Sciatic nerve (tissue), 2 donors: ENCODE measurements around the gene MRPL45. TPM values are rescaled to one million over a fixed set of nuclear protein-coding genes. Genes with fewer than 3 reads are reported as not detected.
A peak's percentile ranks its signal among the peaks of the same experiment; 100 is the strongest.

Experiments used
- ATAC-seq: fragments of 200-7000 bp; cut with Tn5 transposase; one replicate; pipeline ENCODE4 v1.9.1; 2020; ENCODE audit warnings: mild to moderate bottlenecking, moderate library complexity
- DNase-seq: peaks from one replicate; pipeline ENCODE4 v3.0.0-alpha.2; 2020; ENCODE audit warnings: low spot score
- intact Hi-C: fragments of 100-400 bp; cut with DNase I; formaldehyde crosslinking; loops from one replicate; pipeline ENCODE4 v1.14.2; 2022
- total RNA-seq: library from RNA; stranded (reverse); fragmentation: NEBNext Ultra II Directional; extraction: Animal tissue kit (Norgen Biotek cat#: 25700); gene quantifications from one replicate; pipeline ENCODE4 v1.2.1, GENCODE V29; 2021
- donor health status: DM: no; HTN: no; CAD: no.
- donor health status: DM: no; HTN: no; CAD: no.

Gene MRPL45
- total RNA-seq, 1 donor from 2014 or later: 21.8 TPM

DNA sequence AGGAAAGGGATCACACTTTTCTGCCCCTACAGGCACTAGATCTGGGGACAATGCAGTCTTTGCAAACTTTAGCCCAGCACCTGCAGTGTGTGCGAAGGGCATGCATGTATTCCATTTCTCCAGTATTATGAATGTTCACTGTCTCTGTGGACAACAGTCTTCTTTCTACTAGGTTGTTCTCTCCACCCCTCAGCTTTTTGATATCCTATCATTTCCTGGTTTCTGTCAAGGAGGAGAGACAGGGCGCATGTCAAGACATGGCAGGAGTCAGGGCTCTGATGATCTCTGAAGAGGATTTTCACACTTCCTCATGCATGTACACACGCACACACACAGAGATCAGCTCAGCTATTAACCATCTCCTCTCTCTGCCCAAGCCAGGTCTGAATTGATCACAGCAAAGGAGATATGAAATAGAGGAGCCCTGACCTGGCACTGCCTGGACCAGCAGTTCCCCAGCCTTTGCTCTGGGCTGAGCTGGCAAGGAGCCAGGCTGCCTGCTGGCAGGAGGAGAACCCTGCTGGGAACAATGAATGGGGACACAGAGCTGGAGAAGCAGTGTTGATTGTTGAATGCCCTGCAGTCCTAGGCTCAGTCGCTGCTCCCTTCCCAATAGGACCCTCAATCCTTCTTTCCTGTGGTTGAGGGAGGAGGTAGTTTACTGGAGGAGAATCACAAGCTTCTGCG lies 44.2 kb downstream of the MRPL45 start:
- DNase-seq: peak; percentile 77

DNA sequence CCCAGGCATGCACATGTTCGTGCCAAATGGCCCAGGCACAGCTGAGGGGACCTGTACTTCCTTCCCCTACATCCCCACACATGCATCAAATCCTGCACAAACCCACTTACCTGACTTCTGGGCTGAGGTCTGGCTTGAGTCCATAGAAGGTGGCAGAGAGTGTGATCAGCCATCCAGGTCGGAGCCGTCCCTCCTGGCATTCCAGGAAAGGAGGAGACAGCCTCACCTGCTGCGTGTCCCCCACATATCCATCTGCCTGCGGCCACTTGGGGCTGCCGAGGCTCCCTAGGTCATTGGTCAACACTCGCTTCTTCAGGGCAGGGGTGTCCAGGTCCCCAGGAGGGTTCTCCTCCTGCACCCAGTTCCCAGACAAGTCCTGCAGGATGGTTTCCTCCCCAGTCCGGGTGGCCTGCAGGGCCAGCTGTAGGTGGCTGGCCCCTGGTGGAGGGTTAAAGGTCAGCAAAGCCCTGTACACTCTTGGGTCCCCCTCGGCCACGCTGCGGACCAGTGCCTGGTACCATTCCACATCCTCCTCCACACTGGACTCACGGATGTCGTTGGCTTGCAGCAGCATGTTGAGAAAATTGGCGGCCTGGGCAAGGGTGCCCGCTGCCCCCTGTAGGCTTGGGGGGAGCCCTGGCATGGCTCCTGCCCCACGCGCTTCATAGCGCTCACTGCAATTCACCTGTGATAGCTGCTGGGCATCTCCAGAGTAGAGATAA lies 46.1 kb downstream of the MRPL45 start:
- no peak for DNase-seq
- ATAC-seq: no peak
- intact Hi-C loops: no loop called here

More for the DNA sequence above, 44.2 kb downstream of the MRPL45 start:
- peak; percentile 54 for ATAC-seq
- intact Hi-C loops: no loop called here

DNA sequence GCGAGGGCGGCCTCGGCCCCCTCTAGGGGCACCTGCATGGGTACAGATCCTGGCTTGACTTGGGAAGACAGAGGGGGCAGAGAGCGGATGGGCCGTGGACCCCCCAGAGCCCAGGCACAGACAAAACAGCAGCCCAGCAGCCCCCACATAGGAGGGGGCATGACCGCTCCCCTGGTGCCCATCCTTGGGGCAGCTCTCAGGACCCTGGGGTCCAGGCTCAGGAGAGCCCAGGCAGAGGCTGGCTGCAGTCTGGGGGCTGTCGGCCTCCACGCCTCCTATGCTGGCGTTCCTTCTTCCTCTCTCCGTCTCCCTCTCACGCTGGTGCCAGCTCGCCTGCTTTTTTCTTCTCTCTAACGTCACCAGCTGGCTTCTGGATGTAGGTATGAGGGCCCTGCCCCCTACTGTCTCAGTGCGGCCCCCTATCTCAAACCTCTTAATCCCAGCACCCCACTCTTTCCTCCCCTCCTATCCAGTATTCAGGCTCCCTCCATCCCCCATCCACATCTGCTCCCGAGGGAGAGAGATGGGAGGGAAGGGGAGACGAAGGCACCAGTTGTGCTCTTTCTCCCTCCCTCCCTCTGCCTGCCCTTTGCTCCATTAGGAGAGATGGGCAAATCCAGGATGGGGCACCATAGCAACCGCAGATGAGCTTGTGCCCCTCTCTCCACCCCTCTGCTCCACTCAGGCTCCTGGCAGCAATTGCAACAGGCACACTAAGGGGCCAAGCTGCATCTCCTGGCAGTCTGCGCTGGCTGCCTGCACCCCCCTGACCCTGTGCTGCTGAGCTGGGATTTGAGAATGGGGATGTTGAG lies 46.8 kb downstream of the MRPL45 start, which contains the start of gene GPR179:
Gene GPR179, minus strand, starts transcription at position 349 of the 812 bp plus-strand sequence. Its CDS starts 167 bp downstream, at position 182.
- ATAC-seq: no peak
- DNase-seq: no peak
- intact Hi-C loops: no loop called here

DNA sequence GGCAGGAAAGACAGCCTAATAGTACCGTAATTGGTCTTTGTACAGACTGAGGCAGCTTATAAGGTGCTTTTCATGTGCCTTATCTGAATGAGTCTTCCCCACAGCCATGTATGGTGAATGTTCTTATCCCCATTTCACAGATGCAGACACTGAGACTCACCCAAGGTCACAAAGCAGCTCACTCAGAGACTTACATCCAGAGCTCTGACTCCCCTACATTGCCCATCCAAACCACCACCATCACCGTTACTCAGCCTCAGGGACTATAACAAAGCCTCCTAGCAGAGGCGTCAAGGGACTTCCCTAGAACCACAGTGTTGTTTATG lies 47.4 kb downstream of the MRPL45 start:
- intact Hi-C loops: no loop called here
- ATAC-seq (no peak), DNase-seq (no peak)

DNA sequence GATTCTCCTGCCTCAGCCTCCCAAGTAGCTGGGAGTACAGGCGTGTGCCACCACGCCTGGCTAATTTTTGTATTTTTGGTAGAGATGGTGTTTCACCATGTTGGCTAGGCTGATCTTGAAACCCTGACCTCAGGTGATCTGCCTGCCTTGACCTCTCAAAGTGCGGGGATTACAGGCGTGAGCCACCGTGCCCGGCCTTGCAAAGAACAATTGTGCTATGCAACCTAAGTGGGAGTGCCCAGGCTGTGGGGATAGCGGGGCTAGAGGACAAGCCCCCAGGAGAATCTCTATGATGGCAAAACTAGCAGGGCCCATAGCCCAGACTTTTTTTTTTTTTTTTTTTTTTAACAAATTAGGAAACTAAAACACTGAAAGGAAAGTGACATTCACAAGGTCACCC lies 48.8 kb downstream of the MRPL45 start:
- ATAC-seq: no peak
- DNase-seq: no peak
- intact Hi-C loops: no loop called here

DNA sequence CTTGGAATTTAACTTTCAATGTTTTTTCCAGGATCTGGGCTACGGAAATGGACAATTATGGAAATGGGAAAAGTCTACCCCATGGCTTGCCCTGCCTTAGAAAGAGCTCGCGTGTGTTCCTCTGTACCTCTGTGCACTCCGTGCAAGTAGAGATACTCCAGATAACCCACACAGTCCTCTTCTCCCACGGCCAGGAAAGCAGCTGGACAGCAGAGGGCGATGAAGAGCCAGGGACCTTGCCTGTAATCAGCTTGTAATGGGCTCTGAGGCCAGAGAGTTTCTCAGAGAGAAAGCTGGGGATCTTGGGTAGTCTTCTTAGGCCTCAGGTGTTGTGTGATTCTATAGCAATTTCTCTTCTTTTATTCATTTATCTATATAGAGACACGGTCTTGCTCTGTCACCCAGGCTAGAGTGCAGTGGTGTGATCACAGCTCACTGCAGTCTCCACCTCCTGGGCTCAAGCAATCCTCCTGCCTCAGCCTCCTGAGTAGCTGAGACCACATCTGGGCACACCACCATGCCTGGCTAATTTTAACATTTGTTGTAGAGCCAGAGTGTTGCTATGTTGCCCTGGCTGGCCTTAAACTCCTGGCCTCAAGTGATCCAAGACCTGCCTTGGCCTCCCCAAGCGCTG lies 52.2 kb downstream of the MRPL45 start:
- peak; percentile 92 for DNase-seq
- intact Hi-C loops: no loop called here
- ATAC-seq: peak; percentile 77

DNA sequence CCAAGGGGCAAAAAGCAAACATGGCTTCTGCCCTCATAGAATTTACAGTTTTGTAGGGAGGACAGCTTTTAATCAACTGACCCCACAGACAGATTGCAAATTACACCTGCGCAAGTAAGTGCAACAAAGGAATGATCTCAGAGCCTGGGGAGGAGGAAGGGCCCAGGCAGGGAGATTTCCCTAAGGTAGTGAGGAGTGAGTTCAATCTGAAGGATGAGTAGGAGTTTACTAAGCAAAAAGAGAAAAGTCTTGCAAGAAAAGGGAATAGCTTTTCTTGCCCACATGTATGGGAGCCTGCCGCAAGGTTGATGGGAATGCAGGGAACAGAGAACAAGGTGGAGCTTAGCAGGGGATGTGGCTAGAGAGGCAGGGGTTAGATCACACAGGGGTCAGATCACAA lies 53.1 kb downstream of the MRPL45 start:
- ATAC-seq (no peak), DNase-seq (peak; percentile 6)
- intact Hi-C loops: loop anchor here (5.0 kb wide), 1 partner anchor 62 kb away; no protein-coding TSS in a partner anchor

DNA sequence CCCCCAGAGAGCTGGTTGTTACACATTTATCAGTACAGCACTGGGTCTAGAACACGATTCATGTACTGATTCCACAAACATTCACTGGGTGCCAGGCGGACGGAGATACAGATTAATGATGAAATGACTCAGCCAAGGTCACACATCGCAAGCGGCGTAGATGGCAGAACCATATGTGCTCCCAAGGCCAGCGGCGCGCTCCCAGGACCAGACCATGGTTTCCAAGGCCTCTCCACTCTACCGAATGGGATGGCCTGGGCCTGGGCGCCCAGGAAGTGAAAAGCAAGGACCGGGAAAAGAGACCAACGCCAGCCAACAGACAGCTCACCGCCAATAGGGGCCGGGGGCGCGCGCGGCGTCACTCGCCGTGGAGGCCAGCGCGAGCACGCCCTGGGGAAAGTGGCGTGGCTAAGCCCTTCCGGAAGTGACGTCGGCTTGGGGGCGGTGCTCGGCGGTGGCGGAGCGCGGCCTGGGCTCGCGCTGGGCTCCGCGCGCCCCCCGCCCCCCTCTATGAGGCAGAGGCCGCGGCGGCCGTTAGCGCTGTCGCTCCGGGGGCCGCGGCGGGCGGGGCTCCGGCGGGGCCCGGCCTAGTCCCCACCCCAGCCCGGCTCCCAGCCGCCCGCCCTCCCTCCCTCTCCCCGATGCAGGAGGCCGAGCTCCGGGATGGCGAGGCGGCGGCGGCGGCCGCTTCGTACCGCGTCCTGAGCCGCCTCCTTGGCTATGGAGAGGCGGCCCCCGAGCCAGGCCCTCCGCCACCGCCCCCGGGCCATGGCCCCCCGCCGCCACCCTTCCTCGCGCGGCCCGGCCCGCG lies 54.6 kb downstream of the MRPL45 start, which contains the start of gene SOCS7:
Gene SOCS7, plus strand, starts transcription at position 433 of the 811 bp plus-strand sequence. Its CDS starts 209 bp downstream, at position 642.
- peak; percentile 98 for DNase-seq
- intact Hi-C loops: loop anchor here (5.0 kb wide), 1 partner anchor 61 kb away; no protein-coding TSS in a partner anchor
- ATAC-seq: peak; percentile 98

DNA sequence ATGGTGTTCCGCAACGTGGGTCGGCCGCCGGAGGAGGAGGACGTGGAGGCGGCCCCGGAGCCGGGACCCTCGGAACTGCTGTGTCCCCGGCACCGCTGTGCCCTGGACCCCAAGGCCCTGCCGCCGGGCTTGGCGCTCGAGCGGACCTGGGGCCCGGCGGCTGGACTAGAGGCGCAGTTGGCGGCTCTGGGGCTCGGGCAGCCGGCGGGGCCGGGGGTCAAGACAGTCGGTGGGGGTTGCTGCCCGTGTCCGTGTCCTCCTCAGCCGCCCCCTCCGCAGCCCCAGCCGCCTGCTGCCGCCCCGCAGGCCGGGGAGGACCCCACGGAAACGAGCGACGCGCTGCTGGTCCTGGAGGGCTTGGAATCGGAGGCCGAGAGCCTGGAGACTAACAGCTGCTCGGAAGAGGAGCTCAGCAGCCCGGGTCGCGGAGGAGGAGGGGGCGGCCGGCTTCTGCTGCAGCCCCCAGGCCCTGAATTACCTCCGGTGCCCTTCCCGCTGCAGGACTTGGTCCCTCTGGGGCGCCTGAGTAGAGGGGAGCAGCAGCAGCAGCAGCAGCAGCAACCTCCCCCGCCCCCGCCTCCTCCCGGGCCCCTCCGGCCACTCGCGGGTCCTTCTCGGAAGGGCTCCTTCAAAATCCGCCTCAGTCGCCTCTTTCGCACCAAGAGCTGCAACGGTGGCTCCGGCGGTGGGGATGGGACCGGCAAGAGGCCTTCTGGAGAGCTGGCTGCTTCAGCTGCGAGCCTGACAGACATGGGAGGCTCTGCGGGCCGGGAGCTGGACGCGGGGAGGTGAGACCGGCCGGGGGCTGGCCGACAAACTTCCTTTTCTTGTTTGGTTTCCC lies 55.5 kb downstream of the MRPL45 start:
- no peak for ATAC-seq
- intact Hi-C loops: loop anchor here (5.0 kb wide), 1 partner anchor 60 kb away; no protein-coding TSS in a partner anchor
- peak; percentile 71 for DNase-seq

DNA sequence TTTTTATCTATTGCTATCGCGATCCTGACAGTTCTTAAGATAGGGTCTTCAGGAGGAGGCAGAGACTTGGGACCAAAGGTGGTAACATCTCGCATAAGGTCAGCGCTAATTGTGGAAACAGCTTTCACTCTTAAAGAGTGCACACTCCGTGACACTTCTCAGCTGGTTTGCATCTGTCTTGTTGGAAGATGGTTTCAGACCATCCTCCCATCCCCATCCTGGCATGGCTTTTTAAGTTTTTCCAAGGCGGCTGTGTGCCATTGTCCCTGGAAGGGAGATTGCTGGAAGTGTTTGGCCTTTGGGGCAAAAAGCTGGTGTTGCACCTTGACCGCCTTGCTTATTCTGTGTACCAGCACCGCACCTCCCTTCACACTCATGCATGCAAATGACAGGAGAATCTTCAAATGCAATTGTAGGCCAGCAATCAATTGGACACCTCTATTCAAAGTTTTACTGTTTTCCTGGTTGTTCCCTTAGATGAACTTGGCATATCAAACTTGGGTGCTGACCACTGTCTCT lies 56.2 kb downstream of the MRPL45 start:
- no peak for DNase-seq
- intact Hi-C loops: loop anchor here (5.0 kb wide), 1 partner anchor 59 kb away; no protein-coding TSS in a partner anchor
- ATAC-seq: no peak

DNA sequence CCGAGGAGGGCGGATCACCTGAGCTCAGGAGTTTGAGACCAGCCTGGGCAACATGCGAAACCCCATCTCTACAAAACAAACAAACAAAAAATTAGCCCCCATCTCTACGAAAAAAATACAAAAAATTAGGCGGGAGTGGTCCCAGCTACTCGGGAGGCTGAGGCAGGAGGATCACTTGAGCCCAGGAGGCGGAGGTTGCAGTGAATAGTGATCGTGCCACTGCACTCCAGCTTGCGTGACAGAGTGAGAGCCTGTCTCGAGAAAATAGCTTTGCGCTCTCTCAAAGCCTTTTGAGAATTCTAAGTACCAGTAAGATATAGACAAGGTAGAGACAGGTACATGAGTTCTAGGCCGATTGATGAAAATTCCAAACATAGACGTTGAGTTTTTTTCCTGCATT lies 56.7 kb downstream of the MRPL45 start:
- intact Hi-C loops: loop anchor here (5.0 kb wide), 1 partner anchor 59 kb away; no protein-coding TSS in a partner anchor
- ATAC-seq (no peak), DNase-seq (no peak)

DNA sequence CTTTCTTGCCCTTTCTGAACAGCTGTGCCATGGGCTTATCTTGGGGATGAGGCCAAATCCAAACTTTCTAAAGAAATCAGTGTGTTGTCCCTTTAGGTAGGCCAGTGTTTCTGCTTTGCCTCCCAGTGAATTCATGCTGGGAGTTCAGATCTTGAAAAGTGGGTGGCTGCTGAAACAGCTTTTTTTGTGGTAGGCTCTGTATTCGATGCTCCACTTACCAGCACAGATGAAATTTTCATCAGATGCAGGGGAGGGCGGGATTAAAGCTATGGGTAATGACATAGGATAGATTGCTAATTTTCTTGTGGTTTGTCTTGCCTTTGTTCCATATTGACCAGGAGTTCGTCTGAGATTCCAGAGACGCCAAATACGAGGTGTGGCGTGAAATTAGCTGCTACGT lies 57.5 kb downstream of the MRPL45 start:
- no peak for DNase-seq
- intact Hi-C loops: loop anchor here (5.0 kb wide), 1 partner anchor 58 kb away; no protein-coding TSS in a partner anchor

DNA sequence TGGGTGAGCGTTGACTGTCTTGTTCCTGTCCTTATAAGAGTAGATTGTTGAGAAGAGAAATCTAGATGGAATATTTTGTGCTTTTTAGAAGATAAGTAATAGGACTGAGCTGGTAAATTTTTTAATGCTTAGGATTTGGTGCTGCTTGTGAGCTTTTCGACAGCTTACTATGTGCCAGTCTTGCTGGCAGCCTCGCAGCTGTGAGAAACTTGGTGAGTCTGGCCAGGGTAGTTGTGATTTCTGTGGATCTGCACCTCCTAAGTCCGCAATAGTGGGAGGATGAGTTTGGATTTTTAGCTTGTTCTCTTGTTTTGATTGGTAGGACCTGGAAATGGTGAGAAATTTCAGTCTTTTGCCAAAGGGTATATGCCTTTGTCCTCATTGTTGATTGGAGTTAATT lies 58.3 kb downstream of the MRPL45 start:
- DNase-seq (no peak), ATAC-seq (no peak)
- intact Hi-C loops: no loop called here

More for the DNA sequence above, 57.5 kb downstream of the MRPL45 start:
- no peak for ATAC-seq

DNA sequence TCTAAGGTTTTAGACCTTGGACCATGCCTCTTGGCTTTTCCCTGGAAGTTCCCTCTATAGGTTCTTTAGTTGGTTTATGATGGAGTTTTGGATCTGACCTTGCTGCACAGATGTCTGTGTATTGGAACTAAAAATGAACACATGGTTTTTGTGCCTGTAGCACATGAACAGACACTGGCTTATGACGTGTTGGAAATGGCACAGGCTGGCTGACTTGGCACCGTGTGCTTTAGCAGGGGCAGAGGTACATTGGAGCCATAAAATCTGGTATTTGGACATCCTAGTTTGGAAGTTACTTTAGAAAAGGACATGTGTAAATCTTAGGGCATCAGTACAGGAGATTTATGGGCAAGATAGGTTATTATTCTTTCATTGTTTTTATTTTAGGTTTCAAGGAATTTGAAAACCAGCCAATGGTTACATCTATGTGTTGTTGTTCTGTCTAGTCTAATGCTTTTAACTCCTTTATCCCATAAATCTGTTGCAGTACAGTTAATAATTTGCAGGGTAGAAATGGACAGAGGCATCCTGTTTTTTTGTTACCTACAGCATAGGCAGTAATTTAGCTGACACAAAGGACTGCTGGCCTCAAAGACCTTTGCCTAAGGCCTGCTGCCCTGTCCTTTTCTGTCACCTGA lies 60.6 kb downstream of the MRPL45 start:
- intact Hi-C loops: no loop called here
- no peak for ATAC-seq
- no peak for DNase-seq

DNA sequence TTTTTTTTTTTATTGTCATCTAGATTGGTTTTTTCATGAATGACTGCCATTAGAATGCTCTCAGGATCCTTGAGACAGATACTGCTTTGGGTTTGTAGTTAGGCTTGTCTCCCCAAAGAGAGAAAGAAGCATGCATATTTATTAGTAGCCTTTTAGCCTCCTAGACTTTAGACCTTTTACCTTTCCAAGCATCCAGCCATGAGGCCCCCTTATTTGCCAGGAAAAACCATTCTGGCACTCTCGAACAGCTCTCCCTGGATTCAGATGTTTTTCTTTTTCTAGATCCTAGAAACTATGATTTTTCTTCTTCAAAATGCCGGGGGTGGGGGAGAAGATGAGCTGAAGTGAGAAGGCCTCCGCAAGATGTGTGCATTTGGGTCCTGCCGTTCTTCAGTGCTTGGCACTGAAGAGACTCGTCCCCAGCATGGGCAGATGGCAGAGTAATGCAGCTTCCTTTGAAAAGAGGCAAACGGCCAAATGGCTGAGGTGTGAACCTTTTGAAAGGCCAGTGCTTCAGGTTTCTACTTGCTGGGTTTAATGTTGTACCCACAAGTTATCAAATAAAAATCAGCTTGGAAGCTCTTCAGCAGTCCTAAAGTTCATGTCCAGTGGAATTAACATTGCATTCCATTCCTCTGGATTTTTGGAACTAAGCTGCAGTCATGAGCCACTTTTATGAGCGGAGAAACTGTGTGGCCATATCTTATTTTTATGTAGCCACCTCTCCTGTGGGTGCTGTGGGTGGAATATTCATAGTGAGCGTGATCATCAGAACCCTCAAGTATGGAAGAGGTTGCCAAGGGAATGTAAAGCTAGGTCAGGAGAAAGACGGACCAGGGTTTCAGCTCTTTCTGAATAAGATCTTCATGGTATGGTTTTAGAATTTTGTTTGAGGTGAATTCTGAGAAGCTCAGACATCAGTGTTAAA lies 61.9 kb downstream of the MRPL45 start:
- peak; percentile 44 for ATAC-seq
- no peak for DNase-seq
- intact Hi-C loops: no loop called here
